BE2C (cell line): ENCODE measurements around the gene ARHGAP12.

Experiments
- DNase-seq: peaks from one replicate; pipeline ENCODE4 v3.0.0-alpha.2; 2020
- H3K27me3 ChIP-seq: fragments of 250-450 bp; sonication (Bioruptor Pico); 2 replicates; pipeline ENCODE4 v1.5.1; 2020; ENCODE audit warnings: mild to moderate bottlenecking
- H3K36me3 ChIP-seq: fragments of 250-450 bp; sonication (Bioruptor Pico); 2 replicates; pipeline ENCODE4 v1.5.1; 2020; ENCODE audit warnings: mild to moderate bottlenecking
- H3K4me1 ChIP-seq: fragments of 250-450 bp; sonication (Bioruptor Pico); 2 replicates; pipeline ENCODE4 v1.5.1; 2020
- H3K4me3 ChIP-seq: 2 replicates; pipeline ENCODE4 v1.5.1; 2011; ENCODE audit warnings: low read depth, low read length
- H3K9me3 ChIP-seq: fragments of 250-450 bp; sonication (Bioruptor Pico); 2 replicates; pipeline ENCODE4 v1.5.1; 2020
- CTCF ChIP-seq: IDR thresholded peaks from 2 replicates; pipeline ENCODE4 v1.5.1; 2012; ENCODE audit warnings: mild to moderate bottlenecking, low read depth, low read length

ARHGAP12 gene

GRCh38 chr10:31833753-31834152 is 94.9 kb downstream of the ARHGAP12 start:
- DNase-seq = no peak
- H3K36me3 ChIP-seq = no peaks in the 10 kb centered on the region
- no peaks in the 10 kb centered on the region for H3K27me3 ChIP-seq
- H3K4me1 ChIP-seq = peaks cover 12% of the 10 kb centered on the region; the same call in 1 of the 2 replicates
- no peak for TF ChIP-seq CTCF
- no peak overlapping the region for H3K4me3 ChIP-seq
- H3K9me3 ChIP-seq = no peaks in the 10 kb centered on the region

GRCh38 chr10:31832261-31832660 is 96.4 kb downstream of the ARHGAP12 start:
- DNase-seq = no peak

GRCh38 chr10:31830887-31831286 is 97.7 kb downstream of the ARHGAP12 start:
- H3K4me1 ChIP-seq = peaks cover 12% of the 10 kb centered on the region; the same call in 1 of the 2 replicates
- no peaks in the 10 kb centered on the region for H3K27me3 ChIP-seq
- no peaks in the 10 kb centered on the region for H3K9me3 ChIP-seq
- no peak for DNase-seq
- no peak overlapping the region for H3K4me3 ChIP-seq
- no peak for TF ChIP-seq CTCF
- H3K36me3 ChIP-seq = no peaks in the 10 kb centered on the region

More at GRCh38 chr10:31832261-31832660, 96.4 kb downstream of the ARHGAP12 start:
- Histone ChIP-seq H3K4me1 (peaks cover 12% of the 10 kb centered on the region; the same call in 1 of the 2 replicates), H3K9me3 (no peaks in the 10 kb centered on the region), H3K4me3 (no peak overlapping the region), H3K27me3 (no peaks in the 10 kb centered on the region), H3K36me3 (no peaks in the 10 kb centered on the region)
- TF ChIP-seq CTCF = no peak

GRCh38 chr10:31829776-31830175 is 98.9 kb downstream of the ARHGAP12 start:
- Histone ChIP-seq H3K4me1 (peaks cover 12% of the 10 kb centered on the region; the same call in 1 of the 2 replicates), H3K27me3 (no peaks in the 10 kb centered on the region), H3K9me3 (no peaks in the 10 kb centered on the region), H3K4me3 (no peak overlapping the region), H3K36me3 (no peaks in the 10 kb centered on the region)
- no peak for DNase-seq
- TF ChIP-seq CTCF = no peak

- TF ChIP-seq CTCF = no peak
- H3K4me1 ChIP-seq = no peaks in the 10 kb centered on the region
- no peaks in the 10 kb centered on the region for H3K36me3 ChIP-seq
- H3K9me3 ChIP-seq = no peaks in the 10 kb centered on the region
- DNase-seq = no peak
- no peak overlapping the region for H3K4me3 ChIP-seq
- H3K27me3 ChIP-seq = no peaks in the 10 kb centered on the region
These were observed 105.3 kb downstream of the ARHGAP12 start for GRCh38 chr10:31823358-31823757.

GRCh38 chr10:31822616-31823318 is 105.9 kb downstream of the ARHGAP12 start:
- Histone ChIP-seq H3K9me3 (no peaks in the 10 kb centered on the region), H3K27me3 (no peaks in the 10 kb centered on the region), H3K4me3 (no peak overlapping the region), H3K4me1 (no peaks in the 10 kb centered on the region), H3K36me3 (no peaks in the 10 kb centered on the region)
- DNase-seq = no peak
- TF ChIP-seq CTCF = no peak
